GM13976 (cell line): ENCODE data around the gene SLC16A1.

Experiments used
- DNase-seq: peaks from one replicate; pipeline ENCODE4 v3.0.0; 2012; ENCODE audit warnings: low spot score
- in situ Hi-C: fragments of 300-500 bp; cut with MboI; formaldehyde crosslinking; loops from one replicate; pipeline ENCODE4 v1.12.0; 2022; ENCODE audit warnings: low sequenced_read_pairs, mixed read lengths, inconsistent platforms; ENCODE audit not compliant: unreplicated experiment
- TF ChIP-seq, protein P1 (sequence below): IDR thresholded peaks from 2 replicates; pipeline ENCODE4 v1.5.1; 2012; ENCODE audit warnings: borderline replicate concordance, mild to moderate bottlenecking; ENCODE audit not compliant: insufficient read depth; ENCODE audit errors: extremely low read depth, missing control alignments, control extremely low read depth

The SLC16A1 gene, protein sequence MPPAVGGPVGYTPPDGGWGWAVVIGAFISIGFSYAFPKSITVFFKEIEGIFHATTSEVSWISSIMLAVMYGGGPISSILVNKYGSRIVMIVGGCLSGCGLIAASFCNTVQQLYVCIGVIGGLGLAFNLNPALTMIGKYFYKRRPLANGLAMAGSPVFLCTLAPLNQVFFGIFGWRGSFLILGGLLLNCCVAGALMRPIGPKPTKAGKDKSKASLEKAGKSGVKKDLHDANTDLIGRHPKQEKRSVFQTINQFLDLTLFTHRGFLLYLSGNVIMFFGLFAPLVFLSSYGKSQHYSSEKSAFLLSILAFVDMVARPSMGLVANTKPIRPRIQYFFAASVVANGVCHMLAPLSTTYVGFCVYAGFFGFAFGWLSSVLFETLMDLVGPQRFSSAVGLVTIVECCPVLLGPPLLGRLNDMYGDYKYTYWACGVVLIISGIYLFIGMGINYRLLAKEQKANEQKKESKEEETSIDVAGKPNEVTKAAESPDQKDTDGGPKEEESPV

DNA sequence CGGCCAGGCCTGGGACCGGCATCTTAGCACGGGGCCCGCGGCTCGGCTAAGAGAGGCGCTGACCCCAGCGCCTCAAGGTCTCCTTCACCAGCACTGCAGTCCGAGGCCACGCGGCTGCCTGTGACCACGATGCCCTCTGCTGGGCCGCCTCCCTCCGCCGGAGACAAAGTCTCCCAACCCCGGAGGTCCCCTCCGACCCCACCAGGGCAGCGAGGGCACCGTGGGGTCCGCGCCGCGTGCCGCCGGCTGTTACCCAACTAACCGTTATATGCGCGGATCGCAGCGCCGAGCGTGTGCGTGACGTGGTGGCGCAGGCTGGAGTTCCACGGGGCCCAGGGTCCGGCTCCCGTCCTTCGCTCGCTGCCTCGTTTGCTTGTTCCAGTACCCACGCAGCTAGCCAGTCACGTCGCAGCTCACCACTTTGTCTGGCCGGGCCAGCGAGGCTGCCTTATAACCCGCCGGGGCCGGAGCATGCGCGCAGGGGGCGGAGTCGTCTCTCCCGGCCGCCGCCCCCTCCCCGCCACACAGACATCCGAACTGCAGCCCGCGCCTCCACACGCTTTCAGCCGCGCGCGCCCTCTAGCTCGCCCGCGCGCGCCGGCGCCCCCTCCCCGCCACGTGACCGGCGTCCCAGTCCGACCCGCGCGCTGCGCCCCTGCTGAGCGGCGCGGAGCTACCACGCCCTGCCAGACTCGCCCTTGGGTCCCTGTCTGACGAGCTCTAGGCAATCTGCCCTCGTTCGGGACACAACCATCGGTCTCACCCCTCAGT is at the start of gene SLC16A1:
TSS of gene SLC16A1 (minus strand) at position 424 of the 771 bp plus-strand sequence. CDS start 26,888 bp downstream, outside the sequence.
- TF ChIP-seq, protein P1, sequence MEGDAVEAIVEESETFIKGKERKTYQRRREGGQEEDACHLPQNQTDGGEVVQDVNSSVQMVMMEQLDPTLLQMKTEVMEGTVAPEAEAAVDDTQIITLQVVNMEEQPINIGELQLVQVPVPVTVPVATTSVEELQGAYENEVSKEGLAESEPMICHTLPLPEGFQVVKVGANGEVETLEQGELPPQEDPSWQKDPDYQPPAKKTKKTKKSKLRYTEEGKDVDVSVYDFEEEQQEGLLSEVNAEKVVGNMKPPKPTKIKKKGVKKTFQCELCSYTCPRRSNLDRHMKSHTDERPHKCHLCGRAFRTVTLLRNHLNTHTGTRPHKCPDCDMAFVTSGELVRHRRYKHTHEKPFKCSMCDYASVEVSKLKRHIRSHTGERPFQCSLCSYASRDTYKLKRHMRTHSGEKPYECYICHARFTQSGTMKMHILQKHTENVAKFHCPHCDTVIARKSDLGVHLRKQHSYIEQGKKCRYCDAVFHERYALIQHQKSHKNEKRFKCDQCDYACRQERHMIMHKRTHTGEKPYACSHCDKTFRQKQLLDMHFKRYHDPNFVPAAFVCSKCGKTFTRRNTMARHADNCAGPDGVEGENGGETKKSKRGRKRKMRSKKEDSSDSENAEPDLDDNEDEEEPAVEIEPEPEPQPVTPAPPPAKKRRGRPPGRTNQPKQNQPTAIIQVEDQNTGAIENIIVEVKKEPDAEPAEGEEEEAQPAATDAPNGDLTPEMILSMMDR, result peak; percentile 54
- peak; percentile 95 for DNase-seq
- in situ Hi-C loops, result no loop called here

DNA sequence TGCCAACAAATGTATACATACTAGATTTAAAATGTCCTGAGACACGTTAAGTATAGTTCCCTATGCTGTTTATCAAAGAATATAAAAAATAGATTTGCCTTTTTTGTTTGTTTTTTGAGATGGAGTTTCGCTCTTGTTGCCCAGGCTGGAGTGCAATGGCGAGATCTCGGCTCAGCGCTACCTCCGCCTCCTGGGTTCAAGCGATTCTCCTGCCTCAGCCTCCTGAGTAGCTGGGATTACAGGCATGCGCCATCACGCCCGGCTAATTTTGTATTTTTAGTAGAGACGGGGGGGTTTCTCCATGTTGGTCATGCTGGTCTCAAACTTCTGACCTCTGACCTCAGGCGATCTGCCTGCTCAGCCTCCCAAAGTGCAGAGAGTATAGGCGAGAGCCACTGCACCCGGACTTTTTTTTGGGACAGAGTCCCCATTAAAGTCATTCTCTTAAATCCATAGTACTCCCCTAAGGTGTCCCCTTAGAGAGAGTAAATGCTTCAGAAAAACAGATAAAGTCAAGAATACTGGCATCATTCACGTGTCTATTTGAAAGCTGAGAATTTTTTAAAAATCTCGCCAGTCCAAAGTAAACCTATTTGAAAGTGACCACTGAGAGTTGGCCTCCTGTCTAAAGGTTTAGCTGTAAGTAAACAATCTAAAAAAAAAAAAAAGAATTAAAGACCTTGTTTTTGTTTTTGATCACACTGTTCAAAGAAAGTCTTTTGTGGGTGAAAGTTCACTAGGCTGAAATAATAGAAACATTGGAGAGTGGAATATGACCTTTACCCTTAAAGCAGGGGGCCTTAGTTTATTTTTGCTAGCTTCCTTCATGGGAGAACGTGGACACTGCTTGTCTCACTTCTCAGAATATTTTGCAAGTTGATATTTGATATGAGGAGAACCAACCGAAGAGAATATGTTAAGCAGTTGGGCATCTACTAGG is 48.0 kb upstream of the SLC16A1 start:
- in situ Hi-C loops, result no loop called here
- TF ChIP-seq, protein P1, result no peak
- no peak for DNase-seq

DNA sequence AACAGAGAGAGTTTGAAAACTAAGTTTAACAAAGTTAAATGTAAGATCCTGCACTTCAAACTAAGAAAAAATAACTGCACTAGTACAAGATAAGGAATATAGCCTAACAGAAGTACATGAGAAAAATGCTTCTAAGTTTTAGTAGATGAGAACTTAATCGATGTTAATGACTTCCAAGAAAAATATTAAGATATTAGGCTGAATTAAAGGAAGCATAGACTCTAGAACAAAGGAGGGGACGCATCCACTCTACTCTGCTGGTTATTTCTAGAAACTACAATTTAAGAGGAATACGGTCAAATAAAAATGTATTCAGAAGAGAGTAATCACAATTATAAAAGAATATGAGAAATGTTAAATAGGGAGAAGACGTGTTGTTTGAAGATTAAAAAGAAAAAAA is 46.3 kb upstream of the SLC16A1 start:
- DNase-seq, result no peak
- in situ Hi-C loops, result no loop called here
- TF ChIP-seq, protein P1, result no peak

DNA sequence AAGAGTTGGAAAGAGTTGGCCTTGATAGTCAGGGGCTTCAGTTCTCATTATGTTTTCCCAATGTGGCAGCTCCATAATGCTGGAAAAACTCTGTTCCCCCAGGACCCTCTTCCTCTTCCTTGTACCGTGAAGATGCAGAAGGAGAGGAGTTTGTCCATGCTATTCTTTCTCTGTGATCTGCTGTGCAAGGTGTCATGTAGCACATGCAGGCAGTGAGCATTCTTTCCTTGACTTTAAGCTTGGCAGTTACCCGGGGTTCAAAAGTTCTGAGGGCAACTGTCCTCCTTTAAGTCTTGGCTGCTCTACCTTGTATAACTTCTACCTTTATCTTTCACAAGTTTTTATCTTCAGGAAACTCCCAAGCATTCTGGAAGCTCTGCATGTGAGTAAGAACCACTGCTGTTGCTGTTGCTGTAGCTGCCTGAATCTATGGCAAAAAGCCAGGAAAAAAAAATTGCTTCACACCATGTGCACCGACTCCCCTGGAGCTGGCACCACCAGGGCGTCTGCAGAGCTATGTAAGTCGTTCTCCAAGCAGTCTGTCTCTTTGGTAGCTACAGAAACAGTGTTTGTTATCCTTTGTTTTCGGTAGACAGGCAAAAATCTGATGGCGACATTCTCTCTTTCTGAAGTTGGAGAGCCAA is 42.7 kb upstream of the SLC16A1 start:
- TF ChIP-seq, protein P1, result no peak
- DNase-seq, result no peak
- in situ Hi-C loops, result no loop called here

DNA sequence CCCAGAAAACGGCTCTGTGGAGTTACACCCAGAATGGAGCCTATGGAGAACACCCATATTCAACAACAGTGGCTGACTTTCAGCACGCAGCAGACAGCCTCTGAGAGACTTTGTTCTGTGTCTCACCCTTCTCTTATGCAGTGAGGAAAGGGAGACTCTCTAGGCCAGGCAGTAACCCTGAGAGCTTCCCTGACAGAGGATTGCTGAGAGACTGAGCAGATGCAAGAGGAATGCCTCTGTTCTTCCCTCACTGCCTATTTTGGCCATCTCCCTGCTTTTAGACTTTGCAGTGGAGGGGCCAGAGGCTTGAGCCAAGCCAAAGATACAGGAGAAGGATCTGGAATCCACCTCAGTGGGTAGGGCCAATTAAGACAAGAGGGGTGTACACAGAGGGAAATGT is 41.8 kb upstream of the SLC16A1 start:
- no peak for DNase-seq
- in situ Hi-C loops, result no loop called here
- TF ChIP-seq, protein P1, result no peak
